NCI-H146 treated with DMSO at 0.1 percent for 48 hours (cell line): Measurements from ENCODE around the gene MGMT.

Experiments used
- DNase-seq: peaks from one replicate; lab custom pipeline; 2025; ENCODE audit not compliant: unreplicated experiment; lab: John Stamatoyannopoulos, UW

MGMT gene

GRCh38 chr10:129754211-129755050 is 287.4 kb downstream of the MGMT start:
- no peak for DNase-seq

- DNase-seq: no peak
These were observed 288.1 kb downstream of the MGMT start for GRCh38 chr10:129755158-129755591.

GRCh38 chr10:129755621-129756020 is 288.6 kb downstream of the MGMT start:
- DNase-seq: no peak

- DNase-seq: no peak
These were observed 290.2 kb downstream of the MGMT start for GRCh38 chr10:129756912-129757901.

GRCh38 chr10:129758207-129759021 is 291.4 kb downstream of the MGMT start:
- DNase-seq: no peak

GRCh38 chr10:129759214-129760002 is 292.4 kb downstream of the MGMT start:
- no peak for DNase-seq

GRCh38 chr10:129760003-129760315 is 292.9 kb downstream of the MGMT start:
- no peak for DNase-seq

GRCh38 chr10:129760416-129760815 is 293.4 kb downstream of the MGMT start:
- DNase-seq: no peak

- no peak for DNase-seq
These were observed 294.3 kb downstream of the MGMT start for GRCh38 chr10:129761197-129761972.

GRCh38 chr10:129761981-129762956 is 295.2 kb downstream of the MGMT start:
- no peak for DNase-seq

- no peak for DNase-seq
These were observed 297.2 kb downstream of the MGMT start for GRCh38 chr10:129764011-129764900.

- DNase-seq: no peak
These were observed 298.0 kb downstream of the MGMT start for GRCh38 chr10:129764901-129765663.

- DNase-seq: no peak
These were observed 298.9 kb downstream of the MGMT start for GRCh38 chr10:129765664-129766550.

- no peak for DNase-seq
These were observed 299.8 kb downstream of the MGMT start for GRCh38 chr10:129766611-129767550.
